ENCODE data around the gene MAPK1. TPM values are rescaled to one million over a fixed set of nuclear protein-coding genes. Genes with fewer than 3 reads are reported as not detected.

Gene MAPK1
- total RNA-seq, 1 experiment from 2014 or later = 87.4 TPM

- ChIA-PET POLR2A (no interaction called here), CTCF (no interaction called here)
These were observed 6.2 kb upstream of the MAPK1 start for GRCh38 chr22:21873619-21874018.

More at GRCh38 chr22:21873619-21874018, 6.2 kb upstream of the MAPK1 start:
- Mint-ChIP-seq H3K4me3 (no peak overlapping the region), H3K36me3 (no peaks in the 10 kb centered on the region), H3K9me3 (no peaks in the 10 kb centered on the region), H3K4me1 (peaks cover 5% of the 10 kb centered on the region), H3K27ac (no peak overlapping the region), H3K27me3 (ENCODE audit: low read depth) (no peaks in the 10 kb centered on the region; the same call in 1 of the 2 replicates)
- DNase-seq (ENCODE audit: low spot score) = no peak
- no peak for ATAC-seq
- TF ChIP-seq IRF1 (CRISPR knock-in tag; IDR thresholded peaks at IDR 0.05) (no peak), TEAD4 (CRISPR knock-in tag; IDR thresholded peaks at IDR 0.05) (no peak), CBFB (CRISPR knock-in tag; IDR thresholded peaks at IDR 0.05; ENCODE audit: low read depth) (no peak), ZNF425 (CRISPR knock-in tag; conservative IDR thresholded peaks at IDR 0.05) (no peak), AFF4 (CRISPR knock-in tag; IDR thresholded peaks at IDR 0.05; ENCODE audit: borderline replicate concordance) (no peak), GRHL2 (CRISPR knock-in tag; IDR thresholded peaks at IDR 0.05; ENCODE audit: insufficient replicate concordance, severe bottlenecking) (no peak), TCF7 (CRISPR knock-in tag; IDR thresholded peaks at IDR 0.05; ENCODE audit: low read depth) (no peak), HMGXB4 (CRISPR knock-in tag; IDR thresholded peaks at IDR 0.05) (no peak), PRRX2 (CRISPR knock-in tag; IDR thresholded peaks at IDR 0.05) (no peak), PREB (CRISPR knock-in tag; IDR thresholded peaks at IDR 0.05; ENCODE audit: borderline replicate concordance) (no peak), NFE2L1 (CRISPR knock-in tag; IDR thresholded peaks at IDR 0.05) (no peak), ZNF232 (CRISPR knock-in tag; IDR thresholded peaks at IDR 0.05) (no peak)
